ENCODE measurements around the gene KPNA6. TPM values are rescaled to one million over a fixed set of nuclear protein-coding genes. Genes with fewer than 3 reads are reported as not detected.

The KPNA6 gene
- total and polyA plus RNA-seq, 2 of the 4 experiments (the other 2 are of a cell fraction), result 27.0 to 50.7 TPM

GRCh38 chr1:32201011-32201855 is 93.4 kb downstream of the KPNA6 start (continued):
- TF ChIP-seq MAZ (IDR thresholded peaks at IDR 0.05; ENCODE audit: borderline replicate concordance, low read depth, low read length) (no peak), RCOR1 (IDR thresholded peaks at IDR 0.05; ENCODE audit: insufficient replicate concordance, low read length) (no peak), CHD1 (IDR thresholded peaks at IDR 0.05; ENCODE audit: low read depth, low read length) (no peak)

GRCh38 chr1:32204943-32205361 is 97.1 kb downstream of the KPNA6 start:
- peaks cover 13% of the 10 kb centered on the region for H3K4me1 ChIP-seq (ENCODE audit: control insufficient read depth, insufficient read depth, low read length)
- ATAC-seq (ENCODE audit: low read depth) (no peak), DNase-seq (no peak)
- H3K27me3 ChIP-seq (ENCODE audit: control insufficient read depth, insufficient read depth, low read length), result no peaks in the 10 kb centered on the region
- peak overlapping the region; percentile 99 for H2AFZ ChIP-seq (replicated peaks; ENCODE audit: low read length, poor library complexity)
- peaks cover 14% of the 10 kb centered on the region; the same call in 1 of the 2 replicates for H3K9me1 ChIP-seq (ENCODE audit: insufficient read depth, low read length)
- no peaks in the 10 kb centered on the region for H3K9me3 ChIP-seq (ENCODE audit: control insufficient read depth, insufficient read depth, low read length)
- no peak overlapping the region for H3K14ac ChIP-seq (replicated peaks; ENCODE audit: low read depth, low read length)
- no peak overlapping the region for H2BK120ac ChIP-seq (ENCODE audit: low read depth, low read length)
- in situ Hi-C loops (cut with MboI; ENCODE audit: low sequenced_read_pairs), result no loop called here
- H3K56ac ChIP-seq (ENCODE audit: extremely low read depth, insufficient read depth, low read length), result no peak overlapping the region
- peaks cover 11 to 40% of the 10 kb centered on the region in 2 experiments for H3K79me1 ChIP-seq (ENCODE audit: low read depth in 1 of 2, low read length in 2 of 2)
- H3K4me2 ChIP-seq (ENCODE audit: low read depth, low read length), result peak overlapping the region; percentile 85
- no peak overlapping the region for H2BK5ac ChIP-seq (ENCODE audit: low read depth, low read length, poor library complexity, severe bottlenecking)
- H4K20me1 ChIP-seq (ENCODE audit: insufficient read depth, low read length), result no peaks in the 10 kb centered on the region
- no peak overlapping the region for H2BK20ac ChIP-seq (ENCODE audit: low read depth, low read length)
- H3K36me3 ChIP-seq (ENCODE audit: control insufficient read depth, insufficient read depth, low read length), result peaks cover 3% of the 10 kb centered on the region; the same call in 1 of the 2 replicates
- H3K4me3 ChIP-seq (ENCODE audit: insufficient read depth, low read depth, low read length), result peak overlapping the region; percentile 59
- no peak overlapping the region for H3K4ac ChIP-seq (ENCODE audit: low read depth, low read length)
- no TSS peak for BruUV-seq (replicated peaks)
- H4K8ac ChIP-seq (ENCODE audit: low read depth in 2 of 2, low read length in 2 of 2), result peak overlapping the region; percentile 54 to 81; a peak in 2 of 4 replicates
- no peak overlapping the region; the same call in 1 of the 2 replicates for H3K27ac ChIP-seq (ENCODE audit: insufficient read depth, low read length)
- H2BK15ac ChIP-seq (ENCODE audit: low read depth, low read length), result no peak overlapping the region
- intact Hi-C loops (cut with micrococcal nuclease), result no loop called here
- 0 out of 2 replicates have a peak overlapping the region, but pooled peaks have one; percentile 47 for H2AK5ac ChIP-seq (ENCODE audit: low read depth, low read length)
- no peak overlapping the region for H4K91ac ChIP-seq (ENCODE audit: insufficient read depth, low read depth, low read length)
- H4K5ac ChIP-seq (ENCODE audit: low read depth, low read length), result no peak overlapping the region
- no peak overlapping the region for H3K18ac ChIP-seq (ENCODE audit: low read depth, low read length)
- ChIA-PET POLR2A (ENCODE audit: unreplicated experiment) (no interaction called here), CTCF (interaction anchor here (0.6 to 1.9 kb wide), 2 partner anchors 11 to 201 kb away, joined by 5 to 7 read pairs; no protein-coding TSS in a partner anchor)
- H2AK9ac ChIP-seq (replicated peaks; ENCODE audit: low read depth, low read length, poor library complexity), result peak overlapping the region; percentile 96
- dilution Hi-C loops (cut with HindIII; ENCODE audit: low sequenced_read_pairs, unreplicated experiment), result no loop called here
- WGBS, 2 experiments (ENCODE audit: extremely low coverage in 2 of 2, insufficient read length in 1 of 2), result 17% methylated on average over 2 of the region's 26 CpGs; no CpG with 5 or more reads in 1 of the 2 experiments
- no peak overlapping the region for H3K23ac ChIP-seq (ENCODE audit: low read depth, low read length)
- no peak for TF ChIP-seq CEBPB (IDR thresholded peaks at IDR 0.05; ENCODE audit: low read depth, low read length)
- TF ChIP-seq FOS (IDR thresholded peaks at IDR 0.05; ENCODE audit: low read depth, low read length), result no peak
- no peak for TF ChIP-seq MXI1 (IDR thresholded peaks at IDR 0.05; ENCODE audit: borderline replicate concordance, low read depth, low read length)
- TF ChIP-seq CTCF (conservative IDR thresholded peaks at IDR 0.05; ENCODE audit: low read depth, low read length), result no peak
- TF ChIP-seq RCOR1 (IDR thresholded peaks at IDR 0.05; ENCODE audit: insufficient replicate concordance, low read length), result no peak
- TF ChIP-seq MAZ (IDR thresholded peaks at IDR 0.05; ENCODE audit: borderline replicate concordance, low read depth, low read length), result no peak
- no peak overlapping the region; the same call in 1 of the 2 replicates for H3K9ac ChIP-seq (ENCODE audit: low read depth, low read length)

All from IMR-90 (cell line).